LNCaP clone FGC (cell line): Measurements from ENCODE around the gene PDE6B.
"Not testable (repeated sequence)": the region's sequence is repeated elsewhere in the genome, so short reads cannot be mapped to it uniquely, and the experiment has no call there.

Source experiments
- DNase-seq: peaks from one replicate; pipeline ENCODE4 v3.0.0-alpha.2; 2011; ENCODE audit warnings: low read depth
- H3K4me3 ChIP-seq: 2 replicates; pipeline ENCODE4 v1.5.1; 2011; ENCODE audit warnings: mild to moderate bottlenecking, low read depth, low read length, control low read depth
- CTCF ChIP-seq: IDR thresholded peaks from 2 replicates; pipeline ENCODE4 v1.5.1; 2012; ENCODE audit warnings: mild to moderate bottlenecking; ENCODE audit not compliant: control insufficient read depth, insufficient read depth; ENCODE audit errors: extremely low read depth

The PDE6B gene

GRCh38 chr4:589219-589963 is 36.0 kb upstream of the PDE6B start:
- H3K4me3 ChIP-seq = no peak overlapping the region
- DNase-seq = no peak
- TF ChIP-seq CTCF = no peak

GRCh38 chr4:590313-590841 is 35.0 kb upstream of the PDE6B start:
- DNase-seq = no peak
- H3K4me3 ChIP-seq = no peak overlapping the region
- TF ChIP-seq CTCF = no peak

GRCh38 chr4:592178-592577 is 33.2 kb upstream of the PDE6B start:
- H3K4me3 ChIP-seq, DNase-seq: not testable (repeated sequence)

GRCh38 chr4:592825-593520 is 32.4 kb upstream of the PDE6B start:
- H3K4me3 ChIP-seq = no peak overlapping the region
- no peak for DNase-seq
- TF ChIP-seq CTCF = no peak

GRCh38 chr4:598925-599324 is 26.4 kb upstream of the PDE6B start:
- no peak for TF ChIP-seq CTCF
- no peak for DNase-seq

GRCh38 chr4:600166-600565 is 25.2 kb upstream of the PDE6B start:
- TF ChIP-seq CTCF = no peak
- no peak overlapping the region for H3K4me3 ChIP-seq

More at GRCh38 chr4:598925-599324, 26.4 kb upstream of the PDE6B start:
- H3K4me3 ChIP-seq = no peak overlapping the region

GRCh38 chr4:600850-601515 is 24.4 kb upstream of the PDE6B start:
- DNase-seq = no peak
- no peak for TF ChIP-seq CTCF

More at GRCh38 chr4:600166-600565, 25.2 kb upstream of the PDE6B start:
- DNase-seq = no peak

More at GRCh38 chr4:600850-601515, 24.4 kb upstream of the PDE6B start:
- H3K4me3 ChIP-seq = no peak overlapping the region
